HepG2 (cell line): ENCODE data around the gene TP53TG5. TPM values are rescaled to one million over a fixed set of nuclear protein-coding genes. Genes with fewer than 3 reads are reported as not detected.
A peak's percentile ranks its signal among the peaks of the same experiment; 100 is the strongest.

Experiments used
- ESRRA ChIP-seq: sonication (generic); formaldehyde crosslinking; IDR thresholded peaks from 2 replicates; pipeline ENCODE4 v1.5.1; 2020; ENCODE audit warnings: mild to moderate bottlenecking, low read depth, missing genetic modification reagents
- HNRNPLL ChIP-seq: fragments of 200-400 bp; formaldehyde crosslinking; IDR thresholded peaks from 2 replicates; pipeline ENCODE4 v1.6.1; 2017; ENCODE audit warnings: mild to moderate bottlenecking, low read depth, low read length; ENCODE audit not compliant: poor library complexity, severe bottlenecking
- KDM3A ChIP-seq: IDR thresholded peaks from 2 replicates; pipeline ENCODE4 v1.6.1; 2018; ENCODE audit warnings: low read depth, missing compliant biosample characterization
- MATR3 ChIP-seq: sonication (generic); formaldehyde crosslinking; IDR thresholded peaks from 2 replicates; pipeline ENCODE4 v1.4.0; 2020; ENCODE audit warnings: missing genetic modification reagents
- NFIB ChIP-seq: sonication (generic); formaldehyde crosslinking; IDR thresholded peaks from 2 replicates; pipeline ENCODE4 v1.9.0; 2021; ENCODE audit warnings: missing genetic modification reagents, mild to moderate bottlenecking, borderline replicate concordance
- NR1H2 ChIP-seq: sonication (generic); formaldehyde crosslinking; IDR thresholded peaks from 2 replicates; pipeline ENCODE4 v1.8.1; 2022; ENCODE audit warnings: low read depth, missing genetic modification reagents, borderline replicate concordance
- PHF5A ChIP-seq: IDR thresholded peaks from one replicate; pipeline ENCODE4 v1.6.1; 2018; ENCODE audit warnings: low read depth, missing genetic modification reagents; ENCODE audit not compliant: unreplicated experiment
- PRMT3 ChIP-seq: sonication (generic); formaldehyde crosslinking; IDR thresholded peaks from 2 replicates; pipeline ENCODE4 v1.8.1; 2022; ENCODE audit warnings: low read depth, mild to moderate bottlenecking, moderate library complexity, missing genetic modification reagents, borderline replicate concordance
- ZNF432 ChIP-seq: sonication (generic); formaldehyde crosslinking; IDR thresholded peaks from 2 replicates; pipeline ENCODE4 v1.5.0; 2020; ENCODE audit warnings: missing genetic modification reagents, mild to moderate bottlenecking, borderline replicate concordance
- ZNF549 ChIP-seq: sonication (generic); formaldehyde crosslinking; IDR thresholded peaks from 2 replicates; pipeline ENCODE4 v1.5.0; 2020; ENCODE audit warnings: missing genetic modification reagents
- ZNF569 ChIP-seq: sonication (generic); formaldehyde crosslinking; IDR thresholded peaks from 2 replicates; pipeline ENCODE4 v1.5.0; 2020; ENCODE audit warnings: mild to moderate bottlenecking, missing genetic modification reagents, moderate library complexity, borderline replicate concordance
- polyA plus RNA-seq, 8 experiments: library from polyadenylated mRNA; depleted of rRNA in 3 of 8; stranded (reverse) in 7 of 8; unstranded in 1 of 8; fragments of >200 nt; fragmentation: Illumina TruSeq in 4 of 8; extraction: Trizol in 4 of 8; gene quantifications; 2 replicates each; pipeline versions ENCODE4 v1.2.1 to v1.2.3, GENCODE V29; 2011 to 2016; ENCODE audit warnings: low read depth in 4 of 8, missing spikeins in 1 of 8, mixed read lengths in 1 of 8; ENCODE audit not compliant: insufficient read depth in 1 of 8
- total RNA-seq, 5 experiments: library from RNA; depleted of rRNA; stranded (reverse); fragments of >200 nt; fragmentation: Illumina TruSeq; extraction: Trizol; gene quantifications; 2 replicates each; pipeline ENCODE4 v1.2.3, GENCODE V29; 2016; ENCODE audit warnings: low read depth in 1 of 5
- TF ChIP-seq, protein P1 (sequence below): sonication (generic); formaldehyde crosslinking; IDR thresholded peaks from 2 replicates; pipeline ENCODE4 v1.8.0; 2022; ENCODE audit warnings: low read depth, missing genetic modification reagents
- TF ChIP-seq, protein P2 (sequence below): sonication (generic); formaldehyde crosslinking; IDR thresholded peaks from 2 replicates; pipeline ENCODE4 v1.4.0; 2020; ENCODE audit warnings: missing genetic modification reagents
- TF ChIP-seq, protein P3 (sequence below): sonication (generic); formaldehyde crosslinking; IDR thresholded peaks from 2 replicates; pipeline ENCODE4 v1.5.1; 2020; ENCODE audit warnings: missing genetic modification reagents, mild to moderate bottlenecking, borderline replicate concordance
- TF ChIP-seq, protein P4 (sequence below): sonication (generic); formaldehyde crosslinking; IDR thresholded peaks from 2 replicates; pipeline ENCODE4 v1.4.0; 2020; ENCODE audit warnings: missing genetic modification reagents
- TF ChIP-seq, protein P5 (sequence below): IDR thresholded peaks from 2 replicates; pipeline ENCODE4 v1.4.0; 2020; ENCODE audit warnings: mild to moderate bottlenecking, missing genetic modification reagents

TP53TG5 gene
- total and polyA plus RNA-seq, 2 of the 13 experiments (the other 11 are each of a cell fraction or from before 2014, with no cell fraction given), result 0.11 TPM; not detected in 1

DNA sequence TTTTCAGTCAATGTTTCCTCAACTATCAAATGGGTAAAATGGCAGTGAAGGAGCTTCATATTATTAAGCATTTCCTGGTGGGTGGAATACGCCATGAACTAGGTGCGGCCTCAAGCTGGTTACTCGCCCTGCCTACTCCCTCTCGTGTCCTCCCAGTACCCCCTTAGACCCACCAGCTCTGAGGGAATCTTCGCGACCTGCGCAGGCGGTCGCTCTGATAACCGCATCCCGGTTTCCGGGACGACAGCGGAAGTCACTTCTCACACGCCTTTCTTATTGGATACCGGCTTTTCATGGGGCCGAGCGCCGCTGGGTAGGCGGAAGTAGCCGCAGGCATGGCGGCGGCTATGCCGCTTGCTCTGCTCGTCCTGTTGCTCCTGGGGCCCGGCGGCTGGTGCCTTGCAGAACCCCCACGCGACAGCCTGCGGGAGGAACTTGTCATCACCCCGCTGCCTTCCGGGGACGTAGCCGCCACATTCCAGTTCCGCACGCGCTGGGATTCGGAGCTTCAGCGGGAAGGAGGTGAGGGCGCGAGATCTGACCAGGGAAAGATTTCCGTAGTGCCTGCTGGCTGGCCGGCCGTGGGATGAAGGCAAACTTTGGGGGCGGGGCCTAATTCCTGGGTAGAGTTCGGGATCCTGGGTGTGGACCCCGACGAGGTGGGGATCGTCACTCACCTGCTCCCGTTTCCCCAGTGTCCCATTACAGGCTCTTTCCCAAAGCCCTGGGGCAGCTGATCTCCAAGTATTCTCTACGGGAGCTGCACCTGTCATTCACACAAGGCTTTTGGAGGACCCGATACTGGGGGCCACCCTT is 37.9 kb upstream of the TP53TG5 start, which contains the start of gene PIGT (continued):
- 0 out of 2 replicates have a peak, but pooled peaks have one; percentile 87 for TF ChIP-seq MATR3 (CRISPR knock-in tag)
- TF ChIP-seq, protein P1, sequence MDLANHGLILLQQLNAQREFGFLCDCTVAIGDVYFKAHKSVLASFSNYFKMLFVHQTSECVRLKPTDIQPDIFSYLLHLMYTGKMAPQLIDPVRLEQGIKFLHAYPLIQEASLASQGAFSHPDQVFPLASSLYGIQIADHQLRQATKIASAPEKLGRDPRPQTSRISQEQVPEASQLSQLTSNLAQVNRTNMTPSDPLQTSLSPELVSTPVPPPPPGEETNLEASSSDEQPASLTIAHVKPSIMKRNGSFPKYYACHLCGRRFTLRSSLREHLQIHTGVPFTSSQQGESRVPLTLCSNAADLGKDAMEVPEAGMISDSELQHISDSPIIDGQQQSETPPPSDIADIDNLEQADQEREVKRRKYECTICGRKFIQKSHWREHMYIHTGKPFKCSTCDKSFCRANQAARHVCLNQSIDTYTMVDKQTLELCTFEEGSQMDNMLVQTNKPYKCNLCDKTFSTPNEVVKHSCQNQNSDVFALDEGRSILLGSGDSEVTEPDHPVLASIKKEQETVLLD (CRISPR knock-in tag), result peak; percentile 53; the same call in 1 of the 2 replicates
- TF ChIP-seq ZNF432 (CRISPR knock-in tag), result no peak
- TF ChIP-seq NFIB (CRISPR knock-in tag), result no peak
- TF ChIP-seq, protein P2, sequence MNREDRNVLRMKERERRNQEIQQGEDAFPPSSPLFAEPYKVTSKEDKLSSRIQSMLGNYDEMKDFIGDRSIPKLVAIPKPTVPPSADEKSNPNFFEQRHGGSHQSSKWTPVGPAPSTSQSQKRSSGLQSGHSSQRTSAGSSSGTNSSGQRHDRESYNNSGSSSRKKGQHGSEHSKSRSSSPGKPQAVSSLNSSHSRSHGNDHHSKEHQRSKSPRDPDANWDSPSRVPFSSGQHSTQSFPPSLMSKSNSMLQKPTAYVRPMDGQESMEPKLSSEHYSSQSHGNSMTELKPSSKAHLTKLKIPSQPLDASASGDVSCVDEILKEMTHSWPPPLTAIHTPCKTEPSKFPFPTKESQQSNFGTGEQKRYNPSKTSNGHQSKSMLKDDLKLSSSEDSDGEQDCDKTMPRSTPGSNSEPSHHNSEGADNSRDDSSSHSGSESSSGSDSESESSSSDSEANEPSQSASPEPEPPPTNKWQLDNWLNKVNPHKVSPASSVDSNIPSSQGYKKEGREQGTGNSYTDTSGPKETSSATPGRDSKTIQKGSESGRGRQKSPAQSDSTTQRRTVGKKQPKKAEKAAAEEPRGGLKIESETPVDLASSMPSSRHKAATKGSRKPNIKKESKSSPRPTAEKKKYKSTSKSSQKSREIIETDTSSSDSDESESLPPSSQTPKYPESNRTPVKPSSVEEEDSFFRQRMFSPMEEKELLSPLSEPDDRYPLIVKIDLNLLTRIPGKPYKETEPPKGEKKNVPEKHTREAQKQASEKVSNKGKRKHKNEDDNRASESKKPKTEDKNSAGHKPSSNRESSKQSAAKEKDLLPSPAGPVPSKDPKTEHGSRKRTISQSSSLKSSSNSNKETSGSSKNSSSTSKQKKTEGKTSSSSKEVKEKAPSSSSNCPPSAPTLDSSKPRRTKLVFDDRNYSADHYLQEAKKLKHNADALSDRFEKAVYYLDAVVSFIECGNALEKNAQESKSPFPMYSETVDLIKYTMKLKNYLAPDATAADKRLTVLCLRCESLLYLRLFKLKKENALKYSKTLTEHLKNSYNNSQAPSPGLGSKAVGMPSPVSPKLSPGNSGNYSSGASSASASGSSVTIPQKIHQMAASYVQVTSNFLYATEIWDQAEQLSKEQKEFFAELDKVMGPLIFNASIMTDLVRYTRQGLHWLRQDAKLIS, result peak; percentile 44; the same call in 1 of the 2 replicates
- peak; percentile 94 for TF ChIP-seq HNRNPLL
- TF ChIP-seq PHF5A (CRISPR knock-in tag), result peak; percentile 81
- TF ChIP-seq, protein P3, sequence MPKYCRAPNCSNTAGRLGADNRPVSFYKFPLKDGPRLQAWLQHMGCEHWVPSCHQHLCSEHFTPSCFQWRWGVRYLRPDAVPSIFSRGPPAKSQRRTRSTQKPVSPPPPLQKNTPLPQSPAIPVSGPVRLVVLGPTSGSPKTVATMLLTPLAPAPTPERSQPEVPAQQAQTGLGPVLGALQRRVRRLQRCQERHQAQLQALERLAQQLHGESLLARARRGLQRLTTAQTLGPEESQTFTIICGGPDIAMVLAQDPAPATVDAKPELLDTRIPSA (CRISPR knock-in tag), result peak; percentile 88; the same call in 1 of the 2 replicates
- TF ChIP-seq, protein P4, sequence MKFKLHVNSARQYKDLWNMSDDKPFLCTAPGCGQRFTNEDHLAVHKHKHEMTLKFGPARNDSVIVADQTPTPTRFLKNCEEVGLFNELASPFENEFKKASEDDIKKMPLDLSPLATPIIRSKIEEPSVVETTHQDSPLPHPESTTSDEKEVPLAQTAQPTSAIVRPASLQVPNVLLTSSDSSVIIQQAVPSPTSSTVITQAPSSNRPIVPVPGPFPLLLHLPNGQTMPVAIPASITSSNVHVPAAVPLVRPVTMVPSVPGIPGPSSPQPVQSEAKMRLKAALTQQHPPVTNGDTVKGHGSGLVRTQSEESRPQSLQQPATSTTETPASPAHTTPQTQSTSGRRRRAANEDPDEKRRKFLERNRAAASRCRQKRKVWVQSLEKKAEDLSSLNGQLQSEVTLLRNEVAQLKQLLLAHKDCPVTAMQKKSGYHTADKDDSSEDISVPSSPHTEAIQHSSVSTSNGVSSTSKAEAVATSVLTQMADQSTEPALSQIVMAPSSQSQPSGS, result peak; percentile 77
- peak; percentile 23; the same call in 1 of the 2 replicates for TF ChIP-seq ZNF549 (CRISPR knock-in tag)
- TF ChIP-seq, protein P5, sequence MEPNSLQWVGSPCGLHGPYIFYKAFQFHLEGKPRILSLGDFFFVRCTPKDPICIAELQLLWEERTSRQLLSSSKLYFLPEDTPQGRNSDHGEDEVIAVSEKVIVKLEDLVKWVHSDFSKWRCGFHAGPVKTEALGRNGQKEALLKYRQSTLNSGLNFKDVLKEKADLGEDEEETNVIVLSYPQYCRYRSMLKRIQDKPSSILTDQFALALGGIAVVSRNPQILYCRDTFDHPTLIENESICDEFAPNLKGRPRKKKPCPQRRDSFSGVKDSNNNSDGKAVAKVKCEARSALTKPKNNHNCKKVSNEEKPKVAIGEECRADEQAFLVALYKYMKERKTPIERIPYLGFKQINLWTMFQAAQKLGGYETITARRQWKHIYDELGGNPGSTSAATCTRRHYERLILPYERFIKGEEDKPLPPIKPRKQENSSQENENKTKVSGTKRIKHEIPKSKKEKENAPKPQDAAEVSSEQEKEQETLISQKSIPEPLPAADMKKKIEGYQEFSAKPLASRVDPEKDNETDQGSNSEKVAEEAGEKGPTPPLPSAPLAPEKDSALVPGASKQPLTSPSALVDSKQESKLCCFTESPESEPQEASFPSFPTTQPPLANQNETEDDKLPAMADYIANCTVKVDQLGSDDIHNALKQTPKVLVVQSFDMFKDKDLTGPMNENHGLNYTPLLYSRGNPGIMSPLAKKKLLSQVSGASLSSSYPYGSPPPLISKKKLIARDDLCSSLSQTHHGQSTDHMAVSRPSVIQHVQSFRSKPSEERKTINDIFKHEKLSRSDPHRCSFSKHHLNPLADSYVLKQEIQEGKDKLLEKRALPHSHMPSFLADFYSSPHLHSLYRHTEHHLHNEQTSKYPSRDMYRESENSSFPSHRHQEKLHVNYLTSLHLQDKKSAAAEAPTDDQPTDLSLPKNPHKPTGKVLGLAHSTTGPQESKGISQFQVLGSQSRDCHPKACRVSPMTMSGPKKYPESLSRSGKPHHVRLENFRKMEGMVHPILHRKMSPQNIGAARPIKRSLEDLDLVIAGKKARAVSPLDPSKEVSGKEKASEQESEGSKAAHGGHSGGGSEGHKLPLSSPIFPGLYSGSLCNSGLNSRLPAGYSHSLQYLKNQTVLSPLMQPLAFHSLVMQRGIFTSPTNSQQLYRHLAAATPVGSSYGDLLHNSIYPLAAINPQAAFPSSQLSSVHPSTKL (CRISPR knock-in tag), result peak; percentile 73
- no peak for TF ChIP-seq NR1H2
- no peak for TF ChIP-seq ZNF569 (CRISPR knock-in tag)
- peak; percentile 65; the same call in 1 of the 2 replicates for TF ChIP-seq KDM3A (CRISPR knock-in tag)
- TF ChIP-seq PRMT3 (CRISPR knock-in tag), result 0 out of 2 replicates have a peak, but pooled peaks have one; percentile 63
- TF ChIP-seq ESRRA (CRISPR knock-in tag), result no peak
